HCT116 (cell line): ENCODE data around the gene COL23A1. TPM values are rescaled to one million over a fixed set of nuclear protein-coding genes. Genes with fewer than 3 reads are reported as not detected.

Experiments used
- ATAC-seq: fragments of 200-7000 bp; cut with Tn5 transposase; 2 replicates; pipeline ENCODE4 v1.9.1; 2020; ENCODE audit warnings: mild to moderate bottlenecking, moderate library complexity
- BruUV-seq: library from RNA; stranded (reverse); fragments of 400-500 nt; replicated peaks from 2 replicates; lab custom pipeline; 2021; lab: Mats Ljungman, UMichigan
- CTCF ChIA-PET: fragments of 300-600 bp; sonication (Branson Sonifier 250); formaldehyde crosslinking; loops from one replicate; lab custom pipeline; 2021; ENCODE audit warnings: antibody characterized with exemption; lab: Charles Lee
- POLR2A ChIA-PET: fragments of 300-600, 350-600 bp; sonication (Branson Sonifier 250); formaldehyde crosslinking; loops from one replicate; lab custom pipeline; 2021; ENCODE audit warnings: antibody characterized with exemption; lab: Charles Lee
- RAD21 ChIA-PET, 2 experiments: fragments of 300-600 bp; sonication (Branson Sonifier 250); formaldehyde crosslinking; loops; one replicate each; lab custom pipeline; 2023; ENCODE audit warnings: low total read pairs in 2 of 2; ENCODE audit not compliant: uncharacterized antibody in 2 of 2, unreplicated experiment in 2 of 2, low non-redundant PET in 1 of 2; lab: Charles Lee
- DNase-seq: peaks from one replicate; pipeline ENCODE4 v3.0.0-alpha.2; 2010; ENCODE audit warnings: low read depth, low spot score
- H2AFZ ChIP-seq: fragments of 200-600 bp; shearing (Covaris generic), sonication (generic); 2 replicates; pipeline ENCODE4 v1.6.1; 2017; ENCODE audit warnings: low read depth, mixed run types, mixed read lengths, antibody characterized with exemption, low read length; ENCODE audit not compliant: poor library complexity, severe bottlenecking
- H3K27ac ChIP-seq: 2 replicates; pipeline ENCODE4 v1.5.1; 2012; ENCODE audit warnings: low read depth, low read length
- H3K27me3 ChIP-seq: fragments of 200-600 bp; sonication (generic); 2 replicates; pipeline ENCODE4 v1.6.1; 2016; ENCODE audit warnings: mixed run types, low read length, mixed read lengths; ENCODE audit not compliant: insufficient read depth
- H3K36me3 ChIP-seq, 2 experiments: fragments of 200-500 bp in 1 of 2; fragments of 200-600 bp in 1 of 2; sonication (Bioruptor generic) in 1 of 2; sonication (generic) in 1 of 2; 2 replicates each; pipeline versions ENCODE4 v1.5.1 to v1.6.1; 2014 to 2016; ENCODE audit warnings: low read length in 2 of 2, inconsistent platforms in 1 of 2, mixed read lengths in 1 of 2, mixed run types in 1 of 2; ENCODE audit not compliant: insufficient read depth in 2 of 2, control insufficient read depth in 1 of 2
- H3K4me1 ChIP-seq, 2 experiments: fragments of 200-600 bp in 1 of 2; sonication (generic) in 1 of 2; 2 replicates each; pipeline versions ENCODE4 v1.5.1 to v1.6.1; 2012 to 2017; ENCODE audit warnings: low read length in 2 of 2, inconsistent platforms in 1 of 2, mild to moderate bottlenecking in 1 of 2, mixed read lengths in 1 of 2, mixed run types in 1 of 2, moderate library complexity in 1 of 2; ENCODE audit not compliant: insufficient read depth in 2 of 2, control insufficient read depth in 1 of 2
- H3K4me2 ChIP-seq: fragments of 200-600 bp; sonication (generic); 2 replicates; pipeline ENCODE4 v1.6.1; 2017; ENCODE audit warnings: mixed run types, low read length, mixed read lengths
- H3K4me3 ChIP-seq, 2 experiments: fragments of 200-600 bp in 1 of 2; sonication (generic) in 1 of 2; replicated peaks in 1 of 2; 2 replicates each; pipeline ENCODE4 v1.5.1; 2011 to 2016; ENCODE audit warnings: low read length in 2 of 2, control low read depth in 1 of 2, low read depth in 1 of 2, mild to moderate bottlenecking in 1 of 2, mixed read lengths in 1 of 2, mixed run types in 1 of 2
- H3K79me2 ChIP-seq: fragments of 200-600 bp; sonication (generic); 2 replicates; pipeline ENCODE4 v1.6.1; 2017; ENCODE audit warnings: mild to moderate bottlenecking, mixed run types, low read length, moderate library complexity, mixed read lengths; ENCODE audit not compliant: insufficient read depth
- H3K9ac ChIP-seq: fragments of 200-600 bp; sonication (generic); 2 replicates; pipeline ENCODE4 v1.6.1; 2016; ENCODE audit warnings: low read length, mixed read lengths
- H3K9me2 ChIP-seq: fragments of 200-600 bp; sonication (generic), shearing (Covaris generic); 2 replicates; pipeline ENCODE4 v1.6.1; 2017; ENCODE audit warnings: mixed run types, mild to moderate bottlenecking, moderate library complexity; ENCODE audit not compliant: insufficient read depth
- H3K9me3 ChIP-seq, 2 experiments: fragments of 200-500 bp in 1 of 2; fragments of 200-600 bp in 1 of 2; sonication (Bioruptor generic) in 1 of 2; sonication (generic) in 1 of 2; 2 replicates each; pipeline ENCODE4 v1.6.1; 2014 to 2017; ENCODE audit warnings: low read length in 2 of 2, mixed read lengths in 2 of 2, inconsistent platforms in 1 of 2, low read depth in 1 of 2, mild to moderate bottlenecking in 1 of 2, mixed run types in 1 of 2, moderate library complexity in 1 of 2; ENCODE audit not compliant: control insufficient read depth in 1 of 2, insufficient read depth in 1 of 2
- H4K20me1 ChIP-seq: fragments of 200-600 bp; sonication (generic), shearing (Covaris generic); 2 replicates; pipeline ENCODE4 v1.6.1; 2017; ENCODE audit warnings: mixed run types, mild to moderate bottlenecking, moderate library complexity; ENCODE audit not compliant: insufficient read depth
- CBX3 ChIP-seq: IDR thresholded peaks from 2 replicates; pipeline ENCODE4 v1.6.1; 2012; ENCODE audit warnings: low read depth
- CEBPB ChIP-seq: IDR thresholded peaks from 2 replicates; pipeline ENCODE4 v1.6.1; 2012; ENCODE audit warnings: low read depth
- CTCF ChIP-seq, 3 experiments: fragments of 200-600 bp in 1 of 3; sonication (generic) in 1 of 3; IDR thresholded peaks in 2 of 3; conservative IDR thresholded peaks in 1 of 3; 2 replicates each; pipeline ENCODE4 v1.5.1; 2012 to 2017; ENCODE audit warnings: low read depth in 2 of 3, low read length in 2 of 3, antibody characterized with exemption in 1 of 3, borderline replicate concordance in 1 of 3, control low read depth in 1 of 3, mild to moderate bottlenecking in 1 of 3, mixed read lengths in 1 of 3, mixed run types in 1 of 3, moderate library complexity in 1 of 3; ENCODE audit not compliant: insufficient read depth in 1 of 3
- EGR1 ChIP-seq: IDR thresholded peaks from 2 replicates; pipeline ENCODE4 v1.6.1; 2012; ENCODE audit warnings: low read depth
- ELF1 ChIP-seq: IDR thresholded peaks from 2 replicates; pipeline ENCODE4 v1.6.1; 2012; ENCODE audit warnings: low read depth, borderline replicate concordance
- EZH2 ChIP-seq: fragments of 200-600 bp; sonication (generic); IDR thresholded peaks from 2 replicates; pipeline ENCODE4 v1.6.1; 2017; ENCODE audit warnings: antibody characterized with exemption, mixed run types
- FOSL1 ChIP-seq: IDR thresholded peaks from 2 replicates; pipeline ENCODE4 v1.6.1; 2012; ENCODE audit warnings: low read depth
- POLR2AphosphoS5 ChIP-seq: IDR thresholded peaks from 2 replicates; pipeline ENCODE4 v1.6.1; 2011; ENCODE audit warnings: mild to moderate bottlenecking, low read depth, low read length, moderate library complexity
- RAD21 ChIP-seq: IDR thresholded peaks from 2 replicates; pipeline ENCODE4 v1.6.1; 2012; ENCODE audit warnings: low read depth, mild to moderate bottlenecking
- ZBTB33 ChIP-seq: IDR thresholded peaks from 2 replicates; pipeline ENCODE4 v1.6.1; 2011; ENCODE audit warnings: mild to moderate bottlenecking, low read length, moderate library complexity; ENCODE audit not compliant: insufficient replicate concordance; ENCODE audit errors: extremely low read depth
- ZFX ChIP-seq: fragments of 450-650 bp; IDR thresholded peaks from 2 replicates; pipeline ENCODE4 v1.6.1; 2017
- intact Hi-C: fragments of 100-400 bp; cut with micrococcal nuclease; formaldehyde crosslinking; loops from 2 replicates; pipeline ENCODE4 v1.10.0; 2022
- total RNA-seq: library from RNA; stranded (reverse); gene quantifications from one replicate; pipeline ENCODE4 v1.2.1, GENCODE V29; 2021; ENCODE audit not compliant: unreplicated experiment

The COL23A1 gene
- total RNA-seq, 1 experiment from 2014 or later, result not detected

GRCh38 chr5:178293400-178293799, 296.8 kb downstream of the COL23A1 start:
- Histone ChIP-seq H3K27ac (no peak overlapping the region), H3K4me2 (no peak overlapping the region), H3K79me2 (no peaks in the 10 kb centered on the region), H3K27me3 (peaks cover 4% of the 10 kb centered on the region; the same call in 1 of the 2 replicates), H3K9me2 (no peaks in the 10 kb centered on the region), H3K4me3 (no peak overlapping the region), H3K4me1 (no peaks in the 10 kb centered on the region), H4K20me1 (no peaks in the 10 kb centered on the region), H3K9me3 (no peaks in the 10 kb centered on the region), H3K9ac (no peak overlapping the region), H2AFZ (no peak overlapping the region), H3K36me3 (no peaks in the 10 kb centered on the region)
- intact Hi-C loops, result no loop called here
- no peak for DNase-seq
- CTCF ChIA-PET, result no interaction called here
- no peak for ATAC-seq
- BruUV-seq, result no TSS peak
- no peak for TF ChIP-seq RAD21
- TF ChIP-seq ELF1, result no peak
- no peak for TF ChIP-seq EZH2
- TF ChIP-seq CTCF (IDR thresholded peaks at IDR 0.05 in 2 of 3, conservative IDR thresholded peaks at IDR 0.05 in 1 of 3; ENCODE audit: borderline replicate concordance in 1 of 3, insufficient read depth in 1 of 3, low read depth in 2 of 3, low read length in 2 of 3), result no peak
- no peak for TF ChIP-seq ZFX
- no peak for TF ChIP-seq CBX3
- no peak for TF ChIP-seq ZBTB33
- TF ChIP-seq CEBPB, result no peak
- TF ChIP-seq FOSL1, result no peak
- no peak for TF ChIP-seq POLR2AphosphoS5
- TF ChIP-seq EGR1, result no peak
- RAD21 ChIA-PET, result no interaction called here
- POLR2A ChIA-PET, result no interaction called here
